HS-27A (cell line): ENCODE measurements around the gene SIK3.
A peak's percentile ranks its signal among the peaks of the same experiment; 100 is the strongest.

Source experiments
- DNase-seq: peaks from one replicate; pipeline ENCODE4 v3.0.0-alpha.2; 2012; ENCODE audit warnings: low read depth, missing footprints

The SIK3 gene

DNA sequence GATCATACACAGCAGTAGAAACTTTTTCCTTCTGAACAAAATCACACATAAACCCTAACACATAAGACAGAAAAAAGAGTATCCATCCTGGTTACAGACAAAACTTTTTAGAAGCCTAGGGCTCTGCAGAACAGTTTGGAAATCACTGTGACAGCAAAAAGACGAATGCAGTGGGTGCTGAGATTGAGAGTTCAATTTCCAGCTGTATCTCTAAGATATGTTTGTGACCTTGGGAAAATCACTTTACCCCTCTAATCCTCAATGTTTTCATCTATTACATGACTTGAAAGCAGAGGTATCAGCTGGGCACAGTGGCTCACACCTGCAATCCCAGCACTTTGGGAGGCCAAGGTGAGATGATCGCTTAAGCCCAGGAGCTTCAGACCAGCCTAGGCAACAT, 128.5 kb downstream of the SIK3 start:
- no peak for DNase-seq

DNA sequence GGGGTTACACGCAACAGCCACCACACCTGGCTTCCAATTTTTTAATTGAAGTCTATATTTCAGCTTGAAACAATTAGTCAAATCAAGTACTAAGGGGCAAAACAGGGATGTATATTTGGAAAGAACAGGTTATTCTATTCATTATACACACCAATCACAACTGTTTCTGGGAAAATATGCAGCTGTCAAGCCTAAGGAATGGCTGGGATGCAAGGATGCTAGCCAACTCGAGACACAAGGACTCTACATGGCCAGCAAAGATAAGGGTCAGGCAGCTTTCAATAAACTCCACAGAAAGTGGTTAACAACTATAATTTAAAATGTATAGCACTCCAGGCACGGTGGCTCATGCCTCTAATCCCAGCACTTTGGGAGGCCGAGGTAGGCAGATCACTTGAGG, 134.0 kb downstream of the SIK3 start:
- no peak for DNase-seq

DNA sequence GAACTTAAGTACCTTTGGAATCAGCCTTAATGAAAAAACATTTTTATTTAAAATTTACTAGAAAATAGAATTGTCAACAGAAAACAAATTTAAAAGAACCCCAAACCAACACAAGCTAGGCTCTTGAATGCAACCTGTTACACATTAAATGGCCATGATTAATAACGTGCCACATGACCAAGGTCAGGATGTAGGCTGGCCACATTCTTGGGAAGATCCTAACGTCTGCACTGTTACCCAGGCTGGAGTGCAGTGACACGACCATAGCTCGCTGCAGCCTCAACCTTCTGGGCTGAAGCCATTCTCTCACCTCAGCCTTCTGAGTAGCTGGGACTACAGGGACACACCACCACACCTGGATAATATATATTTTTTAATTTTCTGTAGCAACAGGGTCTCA, 134.4 kb downstream of the SIK3 start:
- DNase-seq = no peak

DNA sequence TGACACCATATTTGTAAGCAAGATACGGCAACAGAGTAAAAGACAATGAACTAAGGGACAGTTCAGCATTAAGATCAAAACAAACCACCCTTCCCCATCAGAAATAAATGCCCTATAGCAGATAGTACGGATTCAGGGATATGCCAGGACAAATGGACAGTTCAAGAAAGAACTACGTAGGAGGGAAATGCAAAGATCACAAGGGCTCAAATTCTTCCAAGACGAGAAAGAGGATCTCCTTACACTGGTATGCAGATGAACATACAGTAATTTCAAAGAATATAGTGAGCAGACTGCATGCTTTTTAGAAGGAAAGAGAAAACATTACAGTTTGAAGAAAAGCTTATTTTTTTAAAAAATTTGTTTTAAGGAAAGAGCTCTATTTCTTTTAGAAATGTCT, 136.1 kb downstream of the SIK3 start:
- DNase-seq = no peak

DNA sequence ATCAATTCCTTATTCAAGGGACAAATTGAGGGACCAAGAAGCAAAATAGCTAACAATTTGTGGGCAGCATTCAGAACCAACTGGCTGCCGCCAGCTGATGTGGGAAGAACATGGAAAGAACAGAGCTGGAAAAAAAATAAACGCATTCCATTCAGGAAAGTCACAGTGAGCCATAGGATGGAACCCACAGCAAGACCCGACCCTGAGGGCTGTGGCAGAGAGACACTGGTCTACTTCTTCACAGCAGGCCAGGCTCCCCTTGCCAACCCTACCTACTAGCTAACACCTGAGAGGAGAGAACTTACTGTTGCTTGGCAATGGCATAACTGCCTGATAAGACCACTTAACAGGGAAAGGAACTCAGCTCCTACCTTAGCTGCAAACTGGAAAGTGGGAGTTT, 137.3 kb downstream of the SIK3 start:
- peak; percentile 40 for DNase-seq

DNA sequence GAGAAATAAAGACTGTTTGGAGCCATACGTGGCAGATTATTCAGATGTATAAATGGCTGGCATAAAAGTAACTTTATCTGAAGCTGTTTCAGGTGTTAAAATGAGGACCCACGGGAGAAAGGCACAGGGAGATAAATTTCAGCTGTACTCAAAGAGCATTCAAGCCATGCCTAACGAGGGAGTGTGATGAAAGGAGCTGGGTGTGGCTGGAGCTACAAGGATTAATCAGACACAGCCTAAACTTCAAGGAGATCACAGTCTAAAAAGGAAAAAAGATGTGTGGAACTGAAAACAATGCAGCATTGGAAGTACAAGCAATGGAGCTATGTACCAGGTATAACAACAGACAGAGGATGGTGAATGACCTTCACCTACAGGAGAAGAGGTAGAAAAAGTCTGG, 140.0 kb downstream of the SIK3 start:
- no peak for DNase-seq

DNA sequence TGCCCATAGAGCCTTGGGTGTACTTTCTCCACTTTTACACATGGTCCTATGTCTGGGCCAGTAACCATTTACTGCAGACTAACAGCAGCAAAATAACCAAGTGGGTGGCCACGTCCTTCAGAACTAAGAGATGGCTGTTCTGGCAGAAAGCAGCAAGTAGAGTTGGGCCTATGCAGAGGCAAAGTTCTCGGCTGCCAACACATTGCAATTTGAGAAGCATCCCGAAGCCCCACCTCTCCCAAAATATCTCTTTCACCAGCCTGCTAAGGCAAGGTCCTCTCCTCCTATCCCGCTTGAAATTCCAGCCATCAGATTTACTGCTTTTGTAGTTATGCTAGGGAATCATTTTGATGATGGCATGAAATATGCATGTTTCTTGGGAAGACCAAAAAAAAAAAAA, 142.3 kb downstream of the SIK3 start:
- DNase-seq = no peak

DNA sequence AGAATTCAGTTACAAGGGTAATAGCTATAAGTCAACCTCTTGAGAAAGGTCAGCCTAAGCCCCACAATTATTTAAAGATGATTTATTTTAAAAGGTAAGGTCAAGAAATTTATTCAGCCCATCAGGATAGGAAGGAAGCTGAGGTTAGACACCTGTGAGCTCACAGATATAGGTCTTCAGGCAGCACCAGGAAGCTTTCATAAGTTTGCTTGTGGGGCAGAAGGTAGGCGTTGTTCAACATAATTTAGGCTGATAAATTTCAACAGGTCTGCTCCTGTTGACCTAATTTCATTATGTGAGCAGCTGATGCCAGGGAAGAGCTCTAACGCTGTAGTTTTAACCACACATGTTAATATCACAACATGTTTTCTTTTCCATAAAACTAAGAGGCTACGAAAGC, 142.7 kb downstream of the SIK3 start:
- DNase-seq = no peak

DNA sequence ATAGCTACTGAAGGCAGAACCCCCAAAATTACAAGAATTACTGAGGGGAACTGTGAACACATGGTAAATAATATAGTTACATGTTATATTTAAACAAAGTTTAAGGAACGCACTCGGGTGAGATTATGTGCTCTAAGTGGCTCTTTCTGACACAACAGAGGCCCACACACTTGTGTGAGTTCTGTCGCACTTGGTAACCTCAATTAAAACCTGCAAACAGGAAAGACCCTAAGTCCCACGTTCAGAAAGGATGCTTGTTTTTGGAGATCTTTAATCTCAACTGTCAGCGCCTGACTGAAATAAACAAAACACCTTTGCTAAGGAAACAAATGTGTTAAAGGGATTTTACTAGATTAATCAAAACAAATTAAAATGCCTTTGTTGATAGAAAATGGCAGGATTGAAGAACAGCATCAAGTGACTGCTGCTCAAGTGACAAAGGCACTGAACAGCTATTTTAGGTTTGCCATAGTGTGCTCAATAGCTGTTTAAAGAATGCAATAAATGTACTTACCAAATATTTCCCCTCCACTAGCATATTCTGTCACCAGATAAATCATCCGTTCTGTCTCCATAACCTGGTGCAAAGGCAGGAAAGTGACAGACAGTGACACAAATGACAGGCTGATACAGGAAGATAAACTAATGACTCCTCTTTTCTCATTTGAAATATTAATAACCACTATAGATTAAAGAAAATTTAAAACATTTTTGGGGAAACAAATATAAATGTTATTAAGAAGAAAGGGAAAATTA, 144.5 kb downstream of the SIK3 start:
- DNase-seq = no peak

DNA sequence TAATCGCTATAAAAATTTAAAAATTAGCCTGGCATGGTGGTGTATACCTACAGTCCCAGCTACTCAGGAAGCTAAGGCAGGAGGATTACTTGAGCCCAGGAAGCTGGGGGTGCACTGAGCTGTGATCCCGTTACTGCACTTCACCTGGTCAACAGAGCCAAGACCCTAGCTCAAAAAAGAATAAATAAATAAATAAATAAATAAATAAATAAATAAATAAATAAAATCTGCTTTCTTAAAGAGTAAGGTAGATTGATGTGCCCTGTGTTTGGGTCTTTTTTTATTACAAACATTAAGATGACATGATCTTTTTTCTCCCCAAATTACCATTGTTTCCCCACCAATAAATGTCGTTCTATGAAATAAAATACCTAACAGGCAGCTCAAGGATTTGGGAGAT, 146.5 kb downstream of the SIK3 start:
- no peak for DNase-seq

DNA sequence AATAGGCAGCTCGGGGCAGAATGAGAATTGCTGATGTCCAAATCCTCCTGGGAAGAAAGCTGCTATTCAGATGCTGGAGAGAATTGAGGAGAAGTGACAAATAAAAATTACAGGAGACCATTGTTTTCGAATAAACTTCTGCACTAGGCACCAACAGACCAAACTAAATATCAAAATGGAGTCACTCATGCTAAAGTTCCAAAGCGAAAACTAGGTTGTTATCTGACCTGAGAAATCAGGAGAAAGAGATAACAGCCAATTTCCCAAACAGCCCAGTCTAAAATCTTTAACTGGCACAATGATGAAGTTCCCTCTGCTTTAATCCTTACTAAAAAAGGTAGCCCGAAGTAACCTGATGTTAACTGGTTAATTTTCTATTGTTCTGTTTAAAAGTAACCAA, 148.0 kb downstream of the SIK3 start:
- no peak for DNase-seq

DNA sequence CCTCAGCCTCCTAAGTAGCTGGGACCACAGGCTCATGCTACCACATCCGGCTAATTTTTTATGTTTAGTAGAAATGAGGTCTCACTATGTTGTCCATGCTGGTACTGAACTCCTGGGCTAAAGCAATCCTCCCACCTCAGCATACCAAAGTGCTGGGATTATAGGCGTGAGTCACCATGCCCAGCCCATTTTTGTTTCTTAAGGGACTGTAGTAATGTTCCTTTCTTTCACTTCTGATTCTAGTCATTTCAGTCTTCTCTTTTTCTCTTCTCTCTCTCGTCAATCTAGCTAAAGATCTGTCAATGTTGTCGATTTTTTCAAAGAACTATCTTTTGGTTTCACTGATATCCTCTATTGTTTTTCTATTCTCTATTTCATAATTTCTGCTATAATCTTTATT, 149.8 kb downstream of the SIK3 start:
- DNase-seq = no peak

DNA sequence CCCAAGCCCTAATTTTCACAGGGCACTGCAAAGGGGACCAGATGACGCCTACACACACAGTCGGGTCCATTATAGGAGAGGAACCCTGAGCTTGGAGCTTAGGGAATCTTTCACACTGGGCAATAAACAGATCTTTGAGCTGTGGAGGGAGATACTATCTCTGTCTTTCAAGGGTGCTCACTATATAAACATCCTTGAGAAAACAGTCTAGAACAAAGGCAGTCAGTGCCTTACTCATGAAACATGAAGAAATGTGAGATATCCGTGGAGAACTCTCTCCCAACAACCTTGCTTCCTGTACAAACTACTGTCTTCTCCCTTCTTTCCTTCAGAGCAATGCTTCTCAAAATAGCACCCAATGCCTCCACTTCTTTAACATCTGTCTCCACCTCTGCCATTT, 151.8 kb downstream of the SIK3 start:
- DNase-seq = no peak

DNA sequence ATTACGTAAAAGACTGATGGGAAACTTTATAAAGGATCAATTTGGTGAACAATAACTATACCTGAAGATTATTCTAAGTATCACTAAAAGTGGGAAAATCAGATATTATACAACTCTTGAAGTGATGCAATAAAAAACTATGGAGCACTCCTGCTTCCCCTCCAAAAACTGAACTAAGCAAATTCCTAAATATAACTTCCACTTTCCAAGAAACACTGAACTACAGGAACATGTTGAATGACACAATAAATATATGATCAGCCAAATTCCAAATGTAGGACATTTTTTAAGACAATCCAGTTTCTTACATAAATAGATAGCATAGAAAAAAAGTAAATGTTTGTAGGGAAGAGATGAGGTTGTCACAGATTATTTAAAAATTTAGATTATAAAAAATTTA, 158.7 kb downstream of the SIK3 start:
- DNase-seq = no peak

DNA sequence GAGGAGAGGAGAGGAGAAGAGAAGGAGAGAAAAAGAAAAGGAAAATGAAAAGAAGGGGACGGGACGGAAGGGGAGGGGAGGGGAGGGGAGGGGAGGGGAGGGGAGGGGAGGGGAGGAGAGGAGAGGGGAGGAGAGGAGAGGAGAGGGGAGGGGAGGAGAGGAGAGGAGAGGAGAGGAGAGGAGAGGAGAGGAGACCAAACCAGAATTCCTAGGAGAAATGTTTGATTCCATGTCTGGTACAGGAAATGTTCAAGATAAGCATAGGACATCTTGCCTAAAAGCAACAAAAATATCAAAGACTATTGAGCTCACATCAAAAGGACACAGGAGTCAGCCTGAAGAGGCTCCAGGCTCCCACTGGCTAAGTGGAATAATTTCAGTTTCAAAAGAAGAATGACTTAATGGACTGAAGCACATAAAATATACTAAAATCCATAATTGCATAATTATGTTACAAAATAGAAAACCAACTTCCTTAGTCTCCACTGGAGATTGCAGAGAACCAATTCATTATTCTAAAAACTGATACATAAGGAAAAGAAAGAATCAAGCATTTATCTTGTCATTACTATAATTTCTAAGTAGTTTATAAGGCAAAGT, 159.7 kb downstream of the SIK3 start:
- DNase-seq = no peak

DNA sequence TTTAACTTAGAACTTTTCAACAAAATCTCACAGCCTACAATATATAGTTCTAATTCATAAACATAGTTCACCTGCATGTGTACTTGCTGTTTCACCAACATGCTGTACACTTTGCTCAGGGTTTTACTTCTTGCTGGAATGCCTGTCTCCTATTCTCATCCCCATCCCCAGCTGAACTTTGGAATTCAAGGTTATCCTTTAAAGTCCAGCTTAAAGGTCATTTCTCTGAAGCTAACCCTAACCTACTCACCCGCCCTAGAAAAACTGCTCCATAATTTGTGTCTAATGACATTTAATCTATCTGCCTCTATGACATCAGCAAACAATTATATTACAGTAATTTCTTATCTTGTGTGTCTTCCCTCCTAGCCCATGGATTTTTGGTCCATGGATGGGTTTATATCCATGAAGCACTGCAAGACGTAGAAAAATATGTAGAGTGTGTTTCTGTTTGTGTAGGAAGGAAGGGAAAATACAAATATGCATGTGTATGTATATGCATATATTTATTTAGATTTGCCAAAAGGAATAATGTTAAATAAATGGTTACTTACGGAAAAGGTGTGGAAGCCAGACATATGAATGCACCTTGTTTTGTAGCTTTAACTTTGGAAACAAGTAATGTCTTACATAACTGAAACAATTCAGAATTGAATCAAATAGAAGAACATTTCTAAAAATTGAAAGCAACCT, 161.3 kb downstream of the SIK3 start:
- no peak for DNase-seq

DNA sequence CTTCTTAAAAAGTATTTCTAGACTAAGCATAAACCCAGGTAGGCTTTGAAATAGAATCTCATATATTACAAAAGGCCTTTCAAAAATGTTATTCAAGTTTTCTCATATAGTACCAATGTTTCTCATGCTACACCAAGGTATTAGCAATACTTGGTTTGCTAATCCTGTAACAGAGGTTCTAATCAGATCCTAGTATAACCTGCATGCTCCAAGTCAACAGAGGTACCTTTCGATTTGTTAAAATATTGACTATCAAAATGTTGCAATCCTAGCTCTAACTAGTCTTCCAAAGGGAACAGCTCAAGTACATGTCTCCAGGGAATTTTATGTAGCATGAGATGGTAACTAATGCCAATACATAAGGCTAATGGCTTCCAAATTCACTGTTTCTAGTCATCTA, 162.7 kb downstream of the SIK3 start:
- DNase-seq = no peak

DNA sequence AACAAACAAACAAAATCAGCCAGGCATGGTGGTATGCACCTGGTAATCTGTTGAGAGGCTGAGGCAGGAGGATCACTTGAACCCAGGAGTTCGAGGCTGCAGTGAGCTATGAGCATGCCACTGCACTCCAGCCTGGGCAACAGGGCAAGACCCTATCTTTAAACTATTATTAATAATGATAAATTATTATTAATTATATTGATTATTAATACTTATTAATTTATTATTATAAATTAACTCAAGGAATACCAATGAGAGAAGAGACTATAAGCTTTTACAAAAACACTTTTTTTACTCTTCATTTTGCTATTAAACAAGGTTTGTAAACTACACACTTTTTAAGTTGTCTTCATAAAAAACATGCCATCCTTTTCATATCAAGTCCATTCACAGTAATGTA, 163.1 kb downstream of the SIK3 start:
- no peak for DNase-seq

DNA sequence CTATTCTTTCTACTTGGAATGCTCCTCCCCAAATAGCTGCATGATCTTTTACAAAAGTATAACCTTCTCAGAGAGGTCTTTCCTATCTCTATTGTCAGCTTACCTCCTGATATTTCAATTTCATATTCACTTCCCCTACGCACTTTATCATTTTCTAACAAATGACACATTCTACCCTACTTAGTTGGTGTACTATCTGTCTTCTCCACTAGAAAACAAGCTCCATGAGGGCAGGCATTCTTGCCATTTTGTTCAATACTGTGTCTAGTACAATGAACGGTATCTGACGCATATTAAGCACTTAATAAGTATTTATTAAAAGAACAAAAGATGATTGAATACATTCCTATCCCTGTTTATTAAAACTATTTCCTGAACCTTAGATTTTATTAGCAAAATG, 164.3 kb downstream of the SIK3 start:
- no peak for DNase-seq

DNA sequence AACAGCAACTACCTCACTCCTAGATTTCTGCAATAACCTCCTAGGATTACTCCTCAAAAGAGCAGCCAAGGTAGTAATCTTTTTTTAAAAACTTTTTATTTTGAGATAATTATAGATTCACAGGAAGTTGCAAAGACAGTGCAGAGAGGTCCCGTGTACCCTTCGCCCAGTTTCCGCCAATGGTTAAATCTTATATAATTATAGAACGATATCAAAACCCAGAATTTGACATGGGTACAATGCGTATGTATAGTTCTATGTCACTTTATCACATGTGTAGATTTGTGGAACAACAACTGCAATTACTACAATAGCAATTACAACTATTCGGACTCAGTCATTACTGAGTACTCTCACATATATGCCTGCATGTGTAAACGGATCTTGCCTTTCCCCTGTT, 166.0 kb downstream of the SIK3 start:
- no peak for DNase-seq

DNA sequence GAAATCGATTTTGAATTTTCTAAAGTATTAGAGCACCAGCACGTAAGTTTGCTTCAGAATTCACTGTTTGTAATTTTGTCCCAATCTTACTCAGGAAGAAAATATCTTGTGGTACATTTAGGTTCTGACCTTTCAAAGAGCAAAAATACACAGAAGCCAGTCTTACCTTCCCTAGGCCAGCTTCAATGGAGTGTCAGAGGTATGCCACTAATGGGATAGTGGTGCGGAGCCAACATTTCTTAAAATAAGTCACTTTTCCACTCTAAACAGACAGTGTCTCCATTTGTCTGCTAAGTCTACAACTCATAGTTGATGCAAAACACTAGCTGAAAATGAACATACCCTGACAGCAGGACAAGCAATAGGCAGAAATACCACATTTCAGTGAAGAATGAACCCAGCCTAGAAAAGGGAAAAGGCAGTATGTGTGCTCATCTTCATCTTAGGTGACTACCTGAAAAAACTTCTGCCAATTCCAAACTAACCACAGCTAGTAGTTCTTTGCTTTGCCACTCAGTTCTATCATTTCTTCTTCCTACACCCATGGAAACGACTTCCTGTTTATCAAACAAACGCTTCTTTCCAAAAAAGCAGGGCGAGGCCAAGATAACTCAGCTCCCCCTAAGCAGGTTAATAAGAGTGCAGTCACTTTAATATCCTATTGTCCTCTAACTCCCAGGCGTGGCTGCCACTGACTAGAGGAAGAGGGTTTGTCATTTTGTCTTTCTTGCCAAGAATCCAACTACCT, 166.8 kb downstream of the SIK3 start:
- no peak for DNase-seq

DNA sequence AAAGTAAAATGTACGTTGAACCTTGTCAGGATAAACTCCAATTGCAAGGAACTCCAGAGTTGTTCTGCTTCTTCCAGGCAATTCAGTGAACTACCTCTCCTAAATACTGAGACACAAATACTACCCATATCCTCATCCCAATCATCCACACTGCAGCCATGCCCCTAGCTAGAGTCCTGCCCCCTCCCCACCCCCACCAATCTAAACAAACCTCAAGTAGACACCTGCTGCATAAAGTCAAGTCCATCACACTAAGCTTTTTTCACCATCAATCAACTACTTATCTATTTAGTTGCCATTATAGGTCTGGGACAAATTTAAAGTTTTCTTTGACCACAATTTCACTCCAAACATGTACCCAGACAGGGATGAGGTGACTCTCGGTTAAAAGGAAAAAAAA, 167.6 kb downstream of the SIK3 start:
- DNase-seq = no peak

DNA sequence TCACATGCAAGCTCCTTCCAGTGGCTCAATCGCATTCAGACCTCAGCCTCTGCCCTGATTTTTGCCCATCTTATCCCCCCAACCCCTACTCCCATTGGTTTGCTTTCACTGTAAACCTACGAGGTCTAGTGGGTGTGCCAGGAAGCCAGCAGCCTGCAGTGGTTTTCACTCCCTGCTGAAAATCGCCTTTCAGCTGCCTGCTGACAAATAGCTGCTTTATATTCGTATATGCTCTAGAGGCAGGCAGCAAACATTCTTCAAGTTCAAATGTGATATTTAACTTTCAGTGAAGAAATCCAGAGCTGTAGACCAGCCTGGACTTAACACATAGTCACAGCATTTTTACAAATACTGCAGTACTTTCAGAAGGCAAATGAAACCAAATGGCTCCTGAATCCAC, 168.1 kb downstream of the SIK3 start:
- no peak for DNase-seq
